ENCODE data around the gene C22orf15.

DNA sequence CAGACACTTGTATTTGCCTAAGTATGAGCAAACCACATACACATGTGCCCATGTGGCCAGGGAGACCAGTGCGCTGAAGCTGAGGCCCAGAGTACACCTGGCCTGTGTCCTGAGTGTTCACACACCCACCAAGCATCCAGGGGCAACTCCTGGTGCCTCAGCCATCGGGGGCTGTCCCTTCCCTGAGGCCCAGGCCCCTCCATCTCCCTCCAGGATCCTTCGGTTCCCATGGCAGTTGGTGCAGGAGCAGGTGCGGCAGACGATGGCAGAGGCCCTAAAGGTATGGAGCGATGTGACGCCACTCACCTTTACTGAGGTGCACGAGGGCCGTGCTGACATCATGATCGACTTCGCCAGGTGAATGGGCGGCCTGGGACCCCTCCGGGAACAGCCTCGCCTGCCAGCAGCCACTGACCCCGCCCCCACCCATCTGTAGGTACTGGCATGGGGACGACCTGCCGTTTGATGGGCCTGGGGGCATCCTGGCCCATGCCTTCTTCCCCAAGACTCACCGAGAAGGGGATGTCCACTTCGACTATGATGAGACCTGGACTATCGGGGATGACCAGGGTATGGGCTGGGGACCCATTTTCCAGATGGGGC, 17.5 kb downstream of the C22orf15 start:
- no peak for TF ChIP-seq EZH2 (IDR thresholded peaks at IDR 0.05; ENCODE audit: borderline replicate concordance, low read depth, low read length, poor library complexity, severe bottlenecking)
- TF ChIP-seq, protein P1, sequence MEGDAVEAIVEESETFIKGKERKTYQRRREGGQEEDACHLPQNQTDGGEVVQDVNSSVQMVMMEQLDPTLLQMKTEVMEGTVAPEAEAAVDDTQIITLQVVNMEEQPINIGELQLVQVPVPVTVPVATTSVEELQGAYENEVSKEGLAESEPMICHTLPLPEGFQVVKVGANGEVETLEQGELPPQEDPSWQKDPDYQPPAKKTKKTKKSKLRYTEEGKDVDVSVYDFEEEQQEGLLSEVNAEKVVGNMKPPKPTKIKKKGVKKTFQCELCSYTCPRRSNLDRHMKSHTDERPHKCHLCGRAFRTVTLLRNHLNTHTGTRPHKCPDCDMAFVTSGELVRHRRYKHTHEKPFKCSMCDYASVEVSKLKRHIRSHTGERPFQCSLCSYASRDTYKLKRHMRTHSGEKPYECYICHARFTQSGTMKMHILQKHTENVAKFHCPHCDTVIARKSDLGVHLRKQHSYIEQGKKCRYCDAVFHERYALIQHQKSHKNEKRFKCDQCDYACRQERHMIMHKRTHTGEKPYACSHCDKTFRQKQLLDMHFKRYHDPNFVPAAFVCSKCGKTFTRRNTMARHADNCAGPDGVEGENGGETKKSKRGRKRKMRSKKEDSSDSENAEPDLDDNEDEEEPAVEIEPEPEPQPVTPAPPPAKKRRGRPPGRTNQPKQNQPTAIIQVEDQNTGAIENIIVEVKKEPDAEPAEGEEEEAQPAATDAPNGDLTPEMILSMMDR (conservative IDR thresholded peaks at IDR 0.05; ENCODE audit: low read depth, low read length): no peak
